PC-3 (cell line): ENCODE data around the gene RAPGEF3. TPM values are rescaled to one million over a fixed set of nuclear protein-coding genes. Genes with fewer than 3 reads are reported as not detected.

ENCODE experiments used
- ATAC-seq: fragments of 200-7000 bp; cut with Tn5 transposase; 2 replicates; pipeline ENCODE4 v1.9.1; 2020; ENCODE audit warnings: mild to moderate bottlenecking, moderate library complexity
- BruUV-seq: library from RNA; stranded (reverse); fragments of 400-500 nt; replicated peaks from 2 replicates; lab custom pipeline; 2021; lab: Mats Ljungman, UMichigan
- CTCF ChIA-PET: fragments of 300-600 bp; sonication (Branson Sonifier 250); formaldehyde crosslinking; loops from one replicate; lab custom pipeline; 2022; ENCODE audit warnings: antibody characterized with exemption; lab: Charles Lee
- POLR2A ChIA-PET: fragments of 300-600 bp; sonication (Branson Sonifier 250); formaldehyde crosslinking; loops from one replicate; lab custom pipeline; 2022; ENCODE audit warnings: antibody characterized with exemption; ENCODE audit not compliant: unreplicated experiment; lab: Charles Lee
- DNase-seq: peaks from one replicate; pipeline ENCODE4 v3.0.0-alpha.2; 2015
- H2AFZ ChIP-seq: fragments of 300-600 bp; sonication (generic); 2 replicates; pipeline ENCODE4 v1.6.0; 2016; ENCODE audit warnings: antibody characterized with exemption, low read length
- H3F3A ChIP-seq: fragments of 300-600 bp; sonication (generic); one replicate; pipeline ENCODE4 v1.6.0; 2017; ENCODE audit warnings: antibody characterized with exemption, low read length, control low read depth, mild to moderate bottlenecking; ENCODE audit not compliant: unreplicated experiment
- H3K27ac ChIP-seq: fragments of 300-600 bp; sonication (generic); 2 replicates; pipeline ENCODE4 v1.5.1; 2016; ENCODE audit warnings: mild to moderate bottlenecking, low read length
- H3K27me3 ChIP-seq: fragments of 300-600 bp; sonication (generic); 2 replicates; pipeline ENCODE4 v1.6.1; 2016; ENCODE audit warnings: low read length, mixed read lengths
- H3K36me3 ChIP-seq: fragments of 300-600 bp; sonication (generic); 2 replicates; pipeline ENCODE4 v1.6.1; 2016; ENCODE audit warnings: low read depth, mixed run types, low read length, mixed read lengths
- H3K4me1 ChIP-seq: fragments of 300-600 bp; sonication (generic); 2 replicates; pipeline ENCODE4 v1.5.1; 2016; ENCODE audit warnings: low read length; ENCODE audit not compliant: insufficient read depth
- H3K4me2 ChIP-seq: fragments of 300-600 bp; sonication (generic); 2 replicates; pipeline ENCODE4 v1.6.0; 2016; ENCODE audit warnings: low read length
- H3K4me3 ChIP-seq: fragments of 300-600 bp; sonication (generic); 2 replicates; pipeline ENCODE4 v1.5.1; 2016; ENCODE audit warnings: mild to moderate bottlenecking, low read length, mixed read lengths
- H3K79me2 ChIP-seq: fragments of 300-600 bp; sonication (generic); 2 replicates; pipeline ENCODE4 v1.6.1; 2017; ENCODE audit warnings: low read length, mixed read lengths
- H3K9ac ChIP-seq: fragments of 300-600 bp; sonication (generic); 2 replicates; pipeline ENCODE4 v1.6.0; 2016; ENCODE audit warnings: mild to moderate bottlenecking, low read length
- H3K9me2 ChIP-seq: fragments of 300-600 bp; sonication (generic); replicated peaks from 2 replicates; pipeline ENCODE4 v1.6.1; 2016; ENCODE audit warnings: mixed run types, low read length, mixed read lengths
- H3K9me3 ChIP-seq: fragments of 300-600 bp; sonication (generic); 2 replicates; pipeline ENCODE4 v1.6.1; 2016; ENCODE audit warnings: low read length, mixed read lengths
- H4K20me1 ChIP-seq: fragments of 300-600 bp; sonication (generic); 2 replicates; pipeline ENCODE4 v1.6.1; 2016; ENCODE audit warnings: low read length, mixed read lengths
- CTCF ChIP-seq: fragments of 300-600 bp; sonication (generic); conservative IDR thresholded peaks from 2 replicates; pipeline ENCODE4 v1.5.1; 2017; ENCODE audit warnings: antibody characterized with exemption, low read depth, mild to moderate bottlenecking, low read length
- EZH2 ChIP-seq: fragments of 300-600 bp; sonication (generic); IDR thresholded peaks from one replicate; pipeline ENCODE4 v1.6.1; 2017; ENCODE audit warnings: antibody characterized with exemption, mild to moderate bottlenecking, low read length; ENCODE audit not compliant: unreplicated experiment
- EZH2phosphoT487 ChIP-seq: fragments of 300-600 bp; sonication (generic); IDR thresholded peaks from 2 replicates; pipeline ENCODE4 v1.6.1; 2018; ENCODE audit warnings: mild to moderate bottlenecking, antibody characterized with exemption, low read length, borderline replicate concordance
- intact Hi-C: fragments of 100-400 bp; cut with micrococcal nuclease; formaldehyde crosslinking; loops from 2 replicates; pipeline ENCODE4 v1.9.0; 2023
- total RNA-seq: library from RNA; depleted of rRNA; stranded (reverse); fragments of >200 nt; gene quantifications from 2 replicates; pipeline ENCODE4 v1.2.3, GENCODE V29; 2014

RAPGEF3 gene
- total RNA-seq, 1 experiment from 2014 or later: 6.7 TPM

GRCh38 chr12:47755655-47756562 is 2.8 kb downstream of the RAPGEF3 start:
- Histone ChIP-seq H3K9me3 (no peaks in the 10 kb centered on the region), H2AFZ (no peak overlapping the region), H3K9ac (no peak overlapping the region), H3K27ac (no peak overlapping the region), H3K27me3 (no peaks in the 10 kb centered on the region), H3K36me3 (no peaks in the 10 kb centered on the region), H3K4me1 (peaks cover 68% of the 10 kb centered on the region), H3F3A (peaks cover 4% of the 10 kb centered on the region), H3K79me2 (no peaks in the 10 kb centered on the region), H3K9me2 (no peaks in the 10 kb centered on the region), H4K20me1 (no peaks in the 10 kb centered on the region), H3K4me2 (peak overlapping the region; percentile 59; the same call in 1 of the 2 replicates), H3K4me3 (no peak overlapping the region)
- intact Hi-C loops: no loop called here
- DNase-seq: no peak
- no peak for ATAC-seq
- POLR2A ChIA-PET: no interaction called here
- CTCF ChIA-PET: no interaction called here
- TF ChIP-seq CTCF (no peak), EZH2 (no peak), EZH2phosphoT487 (no peak)
- no TSS peak for BruUV-seq

- no peak; the same call in 1 of the 2 replicates for ATAC-seq
- peak overlapping the region; percentile 59 for H3K4me2 ChIP-seq
- intact Hi-C loops: no loop called here
- no peaks in the 10 kb centered on the region for H3K9me2 ChIP-seq
- H3K4me3 ChIP-seq: peak overlapping the region; percentile 9; the same call in 1 of the 2 replicates
- no peaks in the 10 kb centered on the region for H3K9me3 ChIP-seq
- ChIA-PET CTCF (interaction anchor here (0.7 to 1.1 kb wide), 2 partner anchors 11 to 12 kb away, joined by 3 read pairs; no protein-coding TSS in a partner anchor), POLR2A (no interaction called here)
- peak overlapping the region; percentile 67 for H3K27ac ChIP-seq
- no peaks in the 10 kb centered on the region for H3K36me3 ChIP-seq
- H2AFZ ChIP-seq: no peak overlapping the region
- no TSS peak for BruUV-seq
- DNase-seq: peak; percentile 84
- H4K20me1 ChIP-seq: no peaks in the 10 kb centered on the region
- H3K9ac ChIP-seq: no peak overlapping the region
- H3K4me1 ChIP-seq: peaks cover 68% of the 10 kb centered on the region
- H3K79me2 ChIP-seq: no peaks in the 10 kb centered on the region
- TF ChIP-seq CTCF (no peak), EZH2phosphoT487 (no peak), EZH2 (no peak)
- peaks cover 4% of the 10 kb centered on the region for H3F3A ChIP-seq
- no peaks in the 10 kb centered on the region for H3K27me3 ChIP-seq
These were observed 3.8 kb downstream of the RAPGEF3 start for GRCh38 chr12:47754881-47755280.

GRCh38 chr12:47754126-47754525 is 4.6 kb downstream of the RAPGEF3 start:
- no TSS peak for BruUV-seq
- H4K20me1 ChIP-seq: no peaks in the 10 kb centered on the region
- H3K27me3 ChIP-seq: no peaks in the 10 kb centered on the region
- ATAC-seq (no peak), DNase-seq (peak; percentile 66)
- H3K79me2 ChIP-seq: no peaks in the 10 kb centered on the region
- no peak overlapping the region for H3K9ac ChIP-seq
- peak overlapping the region; percentile 67 for H3K27ac ChIP-seq
- no peak overlapping the region for H2AFZ ChIP-seq
- intact Hi-C loops: no loop called here
- ChIA-PET CTCF (no interaction called here), POLR2A (no interaction called here)
- H3K9me2 ChIP-seq: no peaks in the 10 kb centered on the region
- peak overlapping the region; percentile 59 for H3K4me2 ChIP-seq
- H3K9me3 ChIP-seq: no peaks in the 10 kb centered on the region
- no peaks in the 10 kb centered on the region for H3K36me3 ChIP-seq
- no peak for TF ChIP-seq EZH2phosphoT487
- no peak for TF ChIP-seq CTCF
- TF ChIP-seq EZH2: no peak
- H3F3A ChIP-seq: peaks cover 4% of the 10 kb centered on the region
- H3K4me1 ChIP-seq: peaks cover 62% of the 10 kb centered on the region
- H3K4me3 ChIP-seq: peak overlapping the region; percentile 9; the same call in 1 of the 2 replicates
